Measurements from ENCODE around the gene RALBP1. TPM values are rescaled to one million over a fixed set of nuclear protein-coding genes. Genes with fewer than 3 reads are reported as not detected.

Gene RALBP1
- polyA plus RNA-seq, 1 donor from 2014 or later, result 30.0 TPM

GRCh38 chr18:9466127-9466526 lies 9.2 kb upstream of the RALBP1 start (continued):
- no peak for TF ChIP-seq SMC3 (conservative IDR thresholded peaks at IDR 0.05; ENCODE audit: poor library complexity)

DNA sequence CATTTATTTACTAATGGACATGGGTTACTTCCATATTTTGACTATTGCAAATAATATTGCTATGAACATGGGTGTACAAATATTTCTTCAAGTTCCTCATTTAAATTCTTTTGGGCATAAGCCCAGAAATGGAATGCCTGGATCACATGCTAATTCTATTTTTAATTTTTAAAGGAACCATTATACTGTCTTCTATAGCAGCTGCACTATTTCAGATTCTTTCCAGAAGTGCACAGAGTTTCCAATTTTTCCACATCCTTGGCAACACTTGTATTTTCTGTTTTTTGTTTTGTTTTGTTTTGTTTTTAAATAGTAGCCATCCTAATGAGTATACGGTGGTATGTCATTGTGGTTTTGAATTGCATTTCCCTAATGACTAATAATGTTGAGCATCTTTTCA lies 8.5 kb upstream of the RALBP1 start:
- H3K4me2 ChIP-seq (ENCODE audit: low read length), result no peak overlapping the region
- H3F3A ChIP-seq (ENCODE audit: insufficient read depth, low read length, poor library complexity, severe bottlenecking), result no peaks in the 10 kb centered on the region
- TF ChIP-seq POLR2AphosphoS5 (IDR thresholded peaks at IDR 0.05) (no peak), MXI1 (conservative IDR thresholded peaks at IDR 0.05; ENCODE audit: poor library complexity, severe bottlenecking) (no peak), TAF1 (IDR thresholded peaks at IDR 0.05; ENCODE audit: low read depth) (no peak), CTCF (IDR thresholded peaks at IDR 0.05; ENCODE audit: poor library complexity, severe bottlenecking) (no peak), EZH2 (IDR thresholded peaks at IDR 0.05; ENCODE audit: borderline replicate concordance, insufficient read depth, low read length, poor library complexity, severe bottlenecking) (no peak), EP300 (conservative IDR thresholded peaks at IDR 0.05; ENCODE audit: poor library complexity, severe bottlenecking) (no peak), SMC3 (conservative IDR thresholded peaks at IDR 0.05; ENCODE audit: poor library complexity) (no peak)
- H3K36me3 ChIP-seq (ENCODE audit: insufficient read depth, low read length), result no peaks in the 10 kb centered on the region
- no peak overlapping the region for H3K4me3 ChIP-seq (ENCODE audit: low read length)
- H3K79me2 ChIP-seq (replicated peaks; ENCODE audit: insufficient read depth, low read length), result no peaks in the 10 kb centered on the region
- H4K20me1 ChIP-seq (ENCODE audit: insufficient read depth), result no peaks in the 10 kb centered on the region
- no peaks in the 10 kb centered on the region for H3K9me2 ChIP-seq (ENCODE audit: insufficient read depth, low read length)
- no peaks in the 10 kb centered on the region for H3K27me3 ChIP-seq (ENCODE audit: insufficient read depth, low read depth, low read length)
- H3K27ac ChIP-seq (ENCODE audit: low read length), result no peak overlapping the region
- H3K9ac ChIP-seq (ENCODE audit: low read length), result no peak overlapping the region
- no peak overlapping the region for H2AFZ ChIP-seq (ENCODE audit: low read depth, low read length)
- no peaks in the 10 kb centered on the region for H3K9me3 ChIP-seq (ENCODE audit: low read length)

DNA sequence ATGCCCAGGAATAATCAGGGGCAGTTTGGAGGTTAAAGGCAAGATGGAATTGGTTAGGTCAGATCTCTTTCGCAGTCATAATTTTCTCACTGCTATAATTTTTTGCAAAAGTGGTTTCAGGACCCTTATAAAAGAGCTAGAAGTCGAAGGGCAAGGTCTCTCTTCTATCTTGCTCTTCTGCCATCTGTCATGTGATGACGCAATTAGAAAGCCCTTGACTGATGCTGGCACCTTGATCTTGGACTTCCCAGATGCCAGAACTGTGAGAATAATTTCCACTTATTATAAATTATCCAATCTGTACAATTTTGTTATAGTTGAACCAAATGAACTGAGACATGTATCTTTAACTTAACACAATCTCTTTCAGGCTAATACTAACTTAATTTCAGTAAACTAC lies 6.3 kb upstream of the RALBP1 start:
- H3K9me2 ChIP-seq (ENCODE audit: insufficient read depth, low read length), result no peaks in the 10 kb centered on the region
- TF ChIP-seq SMC3 (conservative IDR thresholded peaks at IDR 0.05; ENCODE audit: poor library complexity), result no peak
- no peak for TF ChIP-seq POLR2AphosphoS5 (IDR thresholded peaks at IDR 0.05)
- TF ChIP-seq TAF1 (IDR thresholded peaks at IDR 0.05; ENCODE audit: low read depth), result no peak
- TF ChIP-seq EP300 (conservative IDR thresholded peaks at IDR 0.05; ENCODE audit: poor library complexity, severe bottlenecking), result no peak
- TF ChIP-seq, protein P1, sequence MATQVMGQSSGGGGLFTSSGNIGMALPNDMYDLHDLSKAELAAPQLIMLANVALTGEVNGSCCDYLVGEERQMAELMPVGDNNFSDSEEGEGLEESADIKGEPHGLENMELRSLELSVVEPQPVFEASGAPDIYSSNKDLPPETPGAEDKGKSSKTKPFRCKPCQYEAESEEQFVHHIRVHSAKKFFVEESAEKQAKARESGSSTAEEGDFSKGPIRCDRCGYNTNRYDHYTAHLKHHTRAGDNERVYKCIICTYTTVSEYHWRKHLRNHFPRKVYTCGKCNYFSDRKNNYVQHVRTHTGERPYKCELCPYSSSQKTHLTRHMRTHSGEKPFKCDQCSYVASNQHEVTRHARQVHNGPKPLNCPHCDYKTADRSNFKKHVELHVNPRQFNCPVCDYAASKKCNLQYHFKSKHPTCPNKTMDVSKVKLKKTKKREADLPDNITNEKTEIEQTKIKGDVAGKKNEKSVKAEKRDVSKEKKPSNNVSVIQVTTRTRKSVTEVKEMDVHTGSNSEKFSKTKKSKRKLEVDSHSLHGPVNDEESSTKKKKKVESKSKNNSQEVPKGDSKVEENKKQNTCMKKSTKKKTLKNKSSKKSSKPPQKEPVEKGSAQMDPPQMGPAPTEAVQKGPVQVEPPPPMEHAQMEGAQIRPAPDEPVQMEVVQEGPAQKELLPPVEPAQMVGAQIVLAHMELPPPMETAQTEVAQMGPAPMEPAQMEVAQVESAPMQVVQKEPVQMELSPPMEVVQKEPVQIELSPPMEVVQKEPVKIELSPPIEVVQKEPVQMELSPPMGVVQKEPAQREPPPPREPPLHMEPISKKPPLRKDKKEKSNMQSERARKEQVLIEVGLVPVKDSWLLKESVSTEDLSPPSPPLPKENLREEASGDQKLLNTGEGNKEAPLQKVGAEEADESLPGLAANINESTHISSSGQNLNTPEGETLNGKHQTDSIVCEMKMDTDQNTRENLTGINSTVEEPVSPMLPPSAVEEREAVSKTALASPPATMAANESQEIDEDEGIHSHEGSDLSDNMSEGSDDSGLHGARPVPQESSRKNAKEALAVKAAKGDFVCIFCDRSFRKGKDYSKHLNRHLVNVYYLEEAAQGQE (IDR thresholded peaks at IDR 0.05; ENCODE audit: borderline replicate concordance), result no peak
- TF ChIP-seq RAD21 (conservative IDR thresholded peaks at IDR 0.05), result no peak
- no peak for TF ChIP-seq CTCF (IDR thresholded peaks at IDR 0.05; ENCODE audit: poor library complexity, severe bottlenecking)
- TF ChIP-seq MXI1 (conservative IDR thresholded peaks at IDR 0.05; ENCODE audit: poor library complexity, severe bottlenecking), result no peak
- TF ChIP-seq EZH2 (IDR thresholded peaks at IDR 0.05; ENCODE audit: borderline replicate concordance, insufficient read depth, low read length, poor library complexity, severe bottlenecking), result no peak
- no peaks in the 10 kb centered on the region for H3K36me3 ChIP-seq (ENCODE audit: insufficient read depth, low read length)
- H3K4me3 ChIP-seq (ENCODE audit: low read length), result no peak overlapping the region
- no peaks in the 10 kb centered on the region for H3K9me3 ChIP-seq (ENCODE audit: low read length)
- no peak overlapping the region for H3K27ac ChIP-seq (ENCODE audit: low read length)
- H3K4me2 ChIP-seq (ENCODE audit: low read length), result no peak overlapping the region
- H4K20me1 ChIP-seq (ENCODE audit: insufficient read depth), result no peaks in the 10 kb centered on the region
- no peaks in the 10 kb centered on the region for H3K27me3 ChIP-seq (ENCODE audit: insufficient read depth, low read depth, low read length)
- no peak overlapping the region for H3K9ac ChIP-seq (ENCODE audit: low read length)
- no peaks in the 10 kb centered on the region for H3F3A ChIP-seq (ENCODE audit: insufficient read depth, low read length, poor library complexity, severe bottlenecking)
- H3K79me2 ChIP-seq (replicated peaks; ENCODE audit: insufficient read depth, low read length), result no peaks in the 10 kb centered on the region
- H2AFZ ChIP-seq (ENCODE audit: low read depth, low read length), result no peak overlapping the region
